Fibroblast of upper back skin (primary cell): ENCODE measurements around the gene MPPED1.

Experiments used
- DNase-seq: peaks from one replicate; pipeline ENCODE4 v3.0.0-alpha.2; 2013

MPPED1 gene

DNA sequence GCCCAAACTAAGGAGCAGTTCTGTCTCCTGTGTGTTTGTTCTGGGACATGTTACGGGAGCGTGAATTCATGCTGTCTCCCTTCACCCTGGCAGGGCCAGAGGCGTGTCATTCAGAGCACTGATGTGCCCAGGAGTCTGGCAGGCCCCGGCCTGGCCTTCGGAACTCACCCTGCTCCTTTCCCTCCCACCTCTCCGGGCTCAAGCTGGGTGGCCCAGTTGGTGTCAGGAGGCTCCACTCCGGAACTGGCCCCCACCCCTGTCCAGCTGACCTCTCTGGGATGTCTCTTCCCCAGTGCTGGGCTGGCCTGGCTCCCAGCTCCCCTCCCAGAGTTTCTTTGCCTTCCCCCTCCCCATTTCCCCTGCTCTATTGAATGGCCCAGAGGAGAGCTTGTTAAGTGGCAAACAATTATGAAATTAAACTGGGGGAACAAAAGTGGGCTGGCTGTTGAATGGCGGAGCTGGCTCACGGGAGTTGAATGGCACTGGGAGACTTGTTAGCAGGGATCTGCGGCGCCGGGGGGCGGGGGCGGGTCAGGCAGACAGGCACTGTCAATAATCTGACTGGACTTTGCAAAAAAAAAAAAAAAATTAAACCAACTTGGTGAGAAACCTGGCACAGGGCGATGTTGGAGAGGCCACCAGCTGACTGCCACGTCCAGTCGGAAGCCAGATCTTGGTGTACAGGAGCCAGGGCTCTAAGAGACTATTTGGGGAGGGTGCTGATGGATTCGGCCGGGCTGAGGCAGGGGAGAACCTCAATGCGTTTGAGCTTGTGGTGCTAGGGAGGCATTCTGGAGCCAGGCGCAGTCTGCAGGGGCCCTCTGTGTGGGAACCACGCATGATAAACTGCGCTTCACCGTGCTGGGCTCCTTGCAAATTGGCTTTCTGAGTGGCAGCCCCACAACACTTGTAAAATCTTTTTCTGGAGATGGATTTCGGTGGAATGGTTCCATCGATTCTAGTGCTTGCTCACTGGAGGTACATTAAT lies 1.3 kb downstream of the MPPED1 start:
- DNase-seq, result no peak

DNA sequence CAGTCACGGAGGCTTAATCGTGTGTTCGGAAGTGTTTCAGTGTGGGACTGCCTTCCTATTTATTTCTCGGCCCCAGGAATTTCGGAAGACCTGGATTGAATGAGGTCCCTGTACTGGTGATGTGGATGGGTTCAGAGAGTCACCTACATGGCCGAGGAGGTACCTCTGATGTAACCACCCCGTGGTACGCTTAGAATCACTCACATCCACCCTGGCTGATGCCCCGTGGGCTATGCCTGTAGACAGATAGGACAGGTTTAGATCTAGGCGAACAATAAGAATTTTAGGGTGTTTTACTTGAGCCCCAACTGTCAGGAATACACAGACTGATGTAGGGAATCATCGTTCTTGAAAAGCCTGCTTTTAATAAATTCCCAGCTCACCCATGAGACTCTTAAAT lies 2.0 kb downstream of the MPPED1 start:
- DNase-seq, result no peak

DNA sequence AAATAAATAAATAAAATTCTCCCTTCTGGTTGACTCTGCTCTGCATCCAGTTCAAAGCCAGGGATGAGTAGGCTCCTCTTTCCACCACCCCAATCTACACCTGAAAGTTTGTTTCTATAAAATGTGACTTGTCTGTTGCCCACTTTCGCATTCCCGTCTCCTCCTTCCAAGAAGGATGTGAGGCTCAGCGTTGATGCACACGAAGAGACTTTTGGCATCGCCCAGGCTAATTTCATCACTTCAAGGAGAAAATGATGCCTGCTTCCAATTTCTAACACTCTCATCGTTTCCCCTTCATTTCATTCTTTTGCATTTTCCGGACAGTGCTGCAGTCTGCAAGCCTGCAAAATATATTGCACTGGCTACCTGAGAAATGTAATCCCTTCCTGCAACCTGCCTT lies 3.9 kb downstream of the MPPED1 start:
- no peak for DNase-seq

DNA sequence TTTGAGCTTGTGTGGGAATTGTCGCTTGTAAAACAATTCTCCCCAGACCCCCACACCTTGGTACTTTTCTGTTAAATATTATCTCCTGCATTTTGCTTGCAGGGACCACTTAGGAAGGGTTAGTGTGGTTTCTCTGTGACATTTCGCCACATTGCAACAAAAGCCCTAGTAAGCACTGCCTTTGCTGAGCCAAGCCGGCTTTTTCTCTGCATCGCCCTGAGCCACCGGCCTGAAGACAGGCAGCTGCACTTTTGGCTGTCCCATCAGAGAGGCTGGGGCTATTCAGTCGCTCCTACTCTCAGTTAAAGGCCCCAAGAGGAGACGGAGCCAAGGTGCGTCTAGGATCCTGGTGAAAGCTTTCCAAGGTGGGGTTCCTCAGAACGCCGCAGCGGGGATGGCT lies 5.7 kb downstream of the MPPED1 start:
- no peak for DNase-seq

DNA sequence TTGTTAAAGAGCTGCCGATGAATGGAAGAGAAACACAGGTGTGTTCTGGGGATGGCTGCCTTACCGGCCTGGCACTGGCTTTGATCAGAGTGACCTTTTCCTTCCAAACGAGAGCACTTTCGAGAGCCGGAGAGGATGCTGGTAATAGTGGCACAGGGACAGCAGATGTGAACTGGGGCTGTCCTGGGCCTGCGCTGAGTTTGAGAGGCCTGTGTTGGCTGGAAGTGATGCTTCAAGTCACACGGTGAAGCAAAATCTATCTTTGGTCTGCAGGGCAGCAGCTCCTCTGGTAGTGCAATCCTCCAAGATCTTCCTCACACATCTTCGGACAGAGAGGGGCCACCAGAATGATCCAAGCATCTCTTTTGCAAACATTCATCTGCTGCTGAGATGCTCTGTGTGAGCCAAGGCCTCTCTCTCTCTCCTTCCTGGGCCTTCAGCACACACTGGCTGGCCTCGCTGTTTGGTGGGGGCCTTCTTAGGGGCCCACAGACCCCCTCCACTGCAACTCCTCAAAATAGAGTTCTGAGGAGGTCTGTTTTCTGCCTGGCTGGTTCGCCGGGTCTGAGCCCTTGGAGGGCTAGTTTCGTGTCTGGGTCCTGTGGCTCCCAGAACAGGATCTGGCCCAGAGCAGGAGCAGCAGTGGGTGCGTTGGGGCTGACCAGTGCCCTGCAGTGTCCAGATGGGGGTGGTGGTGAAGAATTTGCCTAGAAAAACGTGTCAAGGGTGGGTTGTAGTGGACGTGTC lies 6.4 kb downstream of the MPPED1 start:
- no peak for DNase-seq

DNA sequence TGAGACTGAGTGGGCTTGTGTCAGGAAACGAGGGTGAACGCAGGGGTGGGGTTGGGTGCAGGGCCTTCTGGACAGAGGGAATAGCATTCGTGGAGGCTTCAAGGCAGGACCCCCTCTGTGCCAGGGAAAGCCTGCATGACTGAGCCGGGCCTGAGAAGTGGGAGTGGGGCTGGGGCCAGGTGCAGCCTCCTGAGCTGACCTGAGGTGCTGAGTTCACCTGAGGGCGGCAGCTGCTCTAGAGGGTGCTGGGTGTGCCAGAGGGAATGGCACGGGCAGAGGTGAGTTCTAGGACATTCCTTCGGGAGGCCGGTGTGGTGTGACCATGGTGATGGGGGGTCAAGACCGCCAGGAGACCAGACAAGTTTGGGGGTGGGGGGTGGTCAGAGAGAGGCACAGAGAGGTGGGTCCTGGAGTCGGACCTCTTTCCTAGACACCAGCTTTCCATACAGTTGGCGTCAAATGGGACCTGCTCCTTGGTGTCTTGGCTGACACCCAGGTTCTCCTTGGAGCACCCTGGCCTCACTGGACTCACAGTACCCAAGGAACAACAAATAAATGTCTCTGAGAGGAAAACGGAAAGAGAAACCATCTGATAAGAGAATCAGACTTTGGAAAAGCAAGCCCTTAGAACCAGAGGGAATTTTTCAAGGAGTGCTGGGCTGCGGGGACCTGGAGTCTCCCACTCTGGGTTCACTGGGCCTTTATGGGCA lies 7.7 kb downstream of the MPPED1 start:
- no peak for DNase-seq

DNA sequence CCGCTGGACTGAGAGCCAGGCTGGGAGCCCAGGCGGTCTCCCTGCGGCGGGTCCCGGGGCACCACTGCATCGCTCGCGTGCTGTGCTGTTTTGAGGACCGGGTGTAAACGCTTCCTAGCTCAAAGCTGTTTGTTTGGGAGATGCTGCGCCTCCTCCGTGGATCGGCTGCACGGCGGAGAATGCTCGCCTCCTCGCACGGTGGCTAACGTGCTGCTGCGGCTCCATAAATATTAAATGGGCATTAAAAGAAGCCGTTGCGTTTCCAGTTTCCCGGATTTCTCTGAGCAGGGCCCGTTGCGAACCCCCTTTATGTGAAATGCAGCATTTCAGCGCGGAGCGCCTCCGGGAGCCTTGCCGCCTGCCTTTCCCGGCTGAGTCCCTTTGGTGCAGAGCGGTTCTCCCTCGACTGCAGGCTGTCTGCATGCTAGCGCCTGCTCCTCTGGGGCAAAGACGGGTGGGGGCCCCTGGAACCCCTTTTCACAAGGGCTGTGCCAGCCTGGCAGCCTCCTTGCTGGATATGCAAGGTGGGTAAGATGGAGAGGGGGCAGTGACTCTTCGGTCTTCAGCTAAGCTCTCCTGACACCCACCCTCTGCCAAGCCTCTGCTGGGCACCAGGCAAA lies 9.3 kb downstream of the MPPED1 start:
- DNase-seq, result no peak

DNA sequence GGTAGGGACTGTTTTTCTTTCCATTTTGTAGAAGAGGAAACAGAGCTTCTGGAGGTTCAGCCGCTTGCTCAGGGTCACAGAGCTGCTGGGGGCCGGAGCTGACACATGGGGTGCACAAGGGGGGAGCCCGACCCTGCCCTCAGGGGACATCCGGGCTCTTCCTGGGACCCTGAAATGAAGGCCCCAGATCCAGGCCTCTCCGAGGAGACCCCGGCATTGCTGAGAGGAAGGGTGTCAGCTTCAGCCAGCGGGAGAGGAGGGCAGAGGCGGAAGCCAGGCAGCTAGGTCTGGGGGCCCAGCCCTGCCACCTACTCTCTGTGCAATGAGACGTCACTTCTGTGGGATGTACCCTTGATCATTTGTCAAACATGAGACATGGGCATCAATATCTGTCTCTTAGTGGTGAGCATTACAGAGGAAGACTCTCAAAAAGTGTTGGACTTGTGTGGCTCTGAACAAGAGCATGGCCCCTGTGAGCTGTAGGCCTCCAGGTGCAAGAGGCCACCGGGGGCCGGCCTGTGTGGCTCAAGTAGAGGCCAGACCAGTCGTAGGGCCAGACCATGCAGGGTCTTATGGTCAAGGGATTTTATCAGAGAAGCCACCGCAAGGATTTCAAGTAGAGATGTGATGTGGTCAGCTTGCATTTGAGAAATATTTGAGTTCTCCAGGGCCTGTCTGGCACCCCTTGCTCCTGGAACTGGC lies 10.3 kb downstream of the MPPED1 start:
- no peak for DNase-seq

DNA sequence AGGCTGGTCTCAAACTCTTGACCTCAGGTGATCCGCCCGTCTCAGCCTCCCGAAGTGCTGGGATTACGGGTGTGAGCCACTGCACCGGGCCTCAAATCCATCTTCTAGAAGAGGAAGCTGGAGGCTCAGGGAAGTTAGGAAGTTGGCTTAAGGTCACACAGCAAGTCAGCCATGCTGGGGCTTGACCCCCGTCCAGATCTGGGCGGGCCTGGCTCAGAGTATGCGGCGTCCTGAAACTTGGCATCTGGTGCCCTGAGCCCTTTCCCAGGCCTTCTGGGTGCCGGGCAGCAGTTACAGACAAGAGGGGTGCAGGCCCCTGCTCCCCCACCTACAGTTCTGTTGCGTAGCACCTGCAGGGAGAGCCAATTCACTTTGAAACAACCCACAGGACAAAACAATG lies 11.2 kb downstream of the MPPED1 start:
- DNase-seq, result no peak

DNA sequence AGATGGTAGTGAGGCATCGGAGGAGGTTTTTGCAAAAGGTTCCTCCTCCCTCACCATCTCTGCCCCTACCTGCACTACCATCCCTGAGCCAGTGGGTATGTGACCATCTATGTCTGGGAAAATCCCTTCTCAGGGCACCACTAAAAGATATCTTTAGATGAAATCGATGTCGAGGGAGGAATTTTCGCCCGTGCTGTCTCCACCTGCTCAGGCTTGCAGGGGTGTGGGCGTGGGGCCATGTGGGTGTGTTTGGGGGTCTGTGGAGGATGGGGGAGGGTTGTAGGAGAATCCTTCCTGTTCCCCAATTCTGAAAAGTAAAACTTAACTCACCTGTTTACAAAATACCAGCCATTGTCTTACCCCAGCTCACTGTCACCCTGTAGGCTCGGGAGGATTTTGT lies 12.4 kb downstream of the MPPED1 start:
- DNase-seq, result no peak

DNA sequence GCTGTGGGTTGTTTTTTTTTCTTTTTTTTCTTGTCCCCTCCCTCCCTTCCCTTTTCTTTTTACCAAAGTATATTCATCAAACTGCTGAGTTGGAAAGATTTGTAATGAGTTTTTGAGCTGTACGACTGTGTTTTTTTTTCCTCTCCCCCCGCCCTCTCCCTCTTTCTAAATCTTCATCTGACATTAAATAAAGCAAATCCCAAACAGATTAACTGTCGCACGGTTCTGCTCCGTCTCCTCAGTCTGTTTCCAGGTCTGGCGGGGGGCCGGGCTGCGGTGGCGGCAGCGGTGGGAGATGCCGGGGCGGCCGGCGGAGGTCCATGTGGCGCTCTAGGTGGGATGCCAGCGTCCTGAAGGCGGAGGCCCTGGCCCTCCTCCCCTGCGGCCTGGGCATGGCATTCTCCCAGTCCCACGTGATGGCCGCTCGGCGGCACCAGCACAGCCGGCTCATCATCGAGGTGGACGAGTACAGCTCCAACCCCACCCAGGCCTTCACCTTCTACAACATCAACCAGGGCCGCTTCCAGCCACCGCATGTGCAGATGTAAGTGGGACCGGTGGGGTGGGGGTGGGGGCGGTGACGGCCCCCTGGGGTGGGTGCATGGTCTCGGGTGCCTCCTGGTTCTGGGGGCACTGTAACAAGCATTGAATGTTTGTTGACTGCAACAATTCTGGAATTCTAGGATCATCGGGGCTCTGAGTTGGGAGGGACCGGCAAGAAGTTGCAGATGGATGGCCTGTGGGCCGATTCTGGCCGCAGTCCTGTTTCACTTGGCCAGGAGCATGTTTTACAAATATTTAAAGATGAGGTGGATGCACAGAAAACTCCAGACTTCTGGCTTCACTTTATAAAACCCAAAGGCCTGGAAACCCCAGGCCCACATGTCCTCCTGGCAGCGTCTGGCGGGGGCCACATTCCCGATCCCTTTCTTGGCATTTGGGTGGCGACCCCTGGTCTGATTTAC lies 13.1 kb downstream of the MPPED1 start:
- DNase-seq, result no peak

DNA sequence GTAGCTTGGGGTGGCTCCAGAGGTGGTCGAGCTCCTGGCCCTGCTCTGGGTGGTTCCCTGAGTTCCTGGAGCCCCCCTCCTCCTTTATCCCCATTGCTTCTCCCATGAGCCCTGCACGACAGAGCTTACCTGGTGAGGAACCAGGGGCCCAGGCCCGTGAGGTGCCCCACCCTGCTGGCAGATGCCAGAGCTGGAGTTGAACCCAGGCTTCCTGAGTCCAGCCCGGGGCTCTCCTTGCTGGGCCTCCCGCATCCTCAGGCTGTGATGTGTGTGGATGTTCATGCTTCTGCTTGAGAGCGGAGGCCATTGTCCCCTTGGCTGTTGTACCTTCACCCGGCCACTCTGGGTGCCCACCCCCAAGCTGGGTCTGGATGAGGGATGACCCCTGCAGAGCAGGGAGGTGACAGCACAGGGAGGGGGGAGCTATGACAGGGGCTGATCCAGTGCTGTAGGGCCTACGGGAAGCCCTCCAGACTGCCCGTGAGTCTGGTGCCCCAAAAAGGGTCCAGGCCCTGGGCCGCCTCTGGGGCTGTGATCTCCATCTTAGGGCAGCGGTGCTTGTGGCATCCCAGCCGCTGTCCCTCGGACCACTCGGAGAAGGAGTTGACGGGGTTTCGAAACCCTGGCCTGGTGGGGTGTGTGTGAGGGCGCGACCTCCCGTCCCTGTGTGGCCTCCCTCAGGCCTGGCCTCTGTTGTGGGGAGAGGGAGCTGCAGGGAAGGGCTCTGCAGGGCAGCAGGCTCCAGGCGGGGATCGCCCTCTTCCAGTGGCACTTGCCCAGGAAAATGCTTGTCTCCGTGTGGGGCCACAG lies 14.4 kb downstream of the MPPED1 start:
- DNase-seq, result no peak

DNA sequence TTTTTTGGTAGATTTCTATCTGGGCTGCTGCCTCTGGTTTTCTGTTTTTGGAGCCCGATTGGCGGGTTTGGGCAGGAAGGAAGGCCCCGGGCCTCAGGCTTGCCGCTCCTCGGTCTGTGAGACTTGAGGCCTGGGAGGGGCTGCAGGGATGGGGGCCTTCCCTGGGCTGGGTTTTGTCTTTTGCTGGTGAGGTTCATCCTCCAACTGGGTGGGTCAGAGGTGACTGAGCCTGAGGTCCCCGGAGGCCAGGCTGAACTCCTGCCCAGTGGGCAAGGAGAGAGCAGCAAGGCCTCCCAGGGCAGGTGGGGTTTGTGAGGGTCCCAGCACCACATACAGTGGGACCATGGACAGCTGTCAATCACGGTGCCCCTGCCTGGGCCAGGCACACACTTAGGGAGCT lies 15.0 kb downstream of the MPPED1 start:
- no peak for DNase-seq

DNA sequence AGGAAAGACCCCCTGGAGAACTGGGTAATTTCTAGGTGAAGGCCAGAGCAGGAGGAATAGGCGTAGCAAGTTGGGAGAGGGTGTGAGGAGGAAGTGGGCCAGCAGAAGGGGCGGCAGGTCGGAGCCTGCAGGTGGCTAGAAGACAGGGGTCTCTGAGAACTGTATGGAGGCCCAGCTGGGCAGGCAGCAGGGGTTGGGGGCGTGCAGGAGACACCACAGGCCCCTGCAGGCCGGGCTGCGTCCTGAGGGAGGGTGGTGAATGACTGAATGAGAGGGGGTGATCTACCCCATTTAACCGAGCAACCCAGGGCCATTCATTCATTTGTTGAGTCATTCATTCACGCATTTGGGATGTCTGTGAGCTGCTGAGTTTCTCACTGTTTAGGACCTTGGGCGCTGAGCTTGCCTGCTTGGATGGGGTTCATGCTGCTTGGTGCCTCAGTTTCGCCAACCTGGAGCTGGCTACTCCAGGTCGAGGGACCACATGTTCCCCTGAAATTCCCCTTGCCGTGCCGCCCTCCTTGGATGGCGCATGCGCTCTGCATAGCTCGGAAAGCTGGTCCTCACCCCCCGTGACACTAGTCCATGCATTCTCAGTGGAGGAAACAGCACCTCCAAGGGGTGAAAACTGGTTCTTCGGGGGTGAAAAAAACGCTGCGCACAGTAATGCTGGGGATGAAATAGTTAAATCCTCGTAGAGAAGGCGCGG lies 15.6 kb downstream of the MPPED1 start:
- DNase-seq, result no peak

DNA sequence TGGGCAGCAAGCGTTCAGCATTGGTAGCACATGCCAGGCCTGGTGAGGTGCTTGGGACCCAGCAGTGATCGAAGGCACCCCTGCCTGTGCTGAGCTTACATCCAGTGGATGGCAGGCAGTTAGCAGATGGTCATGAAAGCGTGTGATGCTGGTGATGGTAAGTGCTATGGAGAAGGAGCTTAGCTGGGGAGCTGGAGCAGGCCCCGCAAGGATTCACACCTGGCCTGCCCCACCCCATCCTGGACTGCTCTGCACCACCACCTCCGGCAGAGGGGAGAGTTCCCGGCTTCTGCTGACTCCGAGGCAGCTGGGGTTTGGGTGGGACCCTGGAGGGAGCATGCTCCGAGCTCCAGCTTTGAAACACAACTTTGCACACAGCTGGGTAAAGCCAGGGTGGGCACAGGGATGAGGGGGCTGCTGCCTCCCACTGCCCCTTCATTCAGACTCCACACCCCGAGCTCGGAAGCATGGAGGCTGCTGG lies 16.2 kb downstream of the MPPED1 start:
- no peak for DNase-seq

DNA sequence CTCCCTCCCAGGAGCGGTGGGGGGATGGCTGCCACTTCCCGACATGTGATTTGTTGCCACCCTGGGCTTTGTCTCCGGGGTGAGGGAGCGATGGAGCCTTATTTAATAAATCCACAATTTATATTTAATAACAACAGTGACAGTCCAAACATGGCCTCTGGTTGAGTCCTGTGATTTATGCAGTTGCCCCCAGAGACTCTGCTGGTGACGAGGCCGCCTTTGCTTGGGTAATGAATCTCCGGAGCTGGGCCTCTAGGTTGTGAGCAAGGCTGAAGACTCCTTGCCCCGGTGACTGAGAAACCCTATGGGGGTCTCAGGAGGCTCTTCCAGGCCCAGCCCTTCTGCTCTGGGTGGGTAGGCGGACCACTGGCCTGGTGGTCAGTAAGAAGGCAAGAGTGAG lies 16.7 kb downstream of the MPPED1 start:
- DNase-seq, result no peak

DNA sequence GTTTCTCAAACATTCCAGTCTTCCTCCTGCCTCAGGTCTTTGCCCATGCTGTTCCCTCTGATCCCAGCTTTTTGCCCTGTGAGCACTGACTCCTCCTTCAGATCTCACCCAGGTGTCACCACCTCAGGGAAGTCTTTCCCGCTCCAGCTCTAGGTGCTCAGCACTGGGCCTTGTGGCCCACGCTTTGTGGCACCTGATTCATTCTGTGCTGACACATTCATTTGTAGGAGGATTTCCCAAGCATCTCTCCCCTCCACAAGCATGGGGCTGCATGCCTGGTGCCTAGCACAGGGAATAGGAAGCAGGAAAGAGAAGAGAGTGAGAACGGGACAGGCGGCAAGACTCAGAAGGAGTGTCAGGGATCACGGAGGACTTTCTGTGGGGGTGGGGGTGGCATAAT lies 17.6 kb downstream of the MPPED1 start:
- no peak for DNase-seq

DNA sequence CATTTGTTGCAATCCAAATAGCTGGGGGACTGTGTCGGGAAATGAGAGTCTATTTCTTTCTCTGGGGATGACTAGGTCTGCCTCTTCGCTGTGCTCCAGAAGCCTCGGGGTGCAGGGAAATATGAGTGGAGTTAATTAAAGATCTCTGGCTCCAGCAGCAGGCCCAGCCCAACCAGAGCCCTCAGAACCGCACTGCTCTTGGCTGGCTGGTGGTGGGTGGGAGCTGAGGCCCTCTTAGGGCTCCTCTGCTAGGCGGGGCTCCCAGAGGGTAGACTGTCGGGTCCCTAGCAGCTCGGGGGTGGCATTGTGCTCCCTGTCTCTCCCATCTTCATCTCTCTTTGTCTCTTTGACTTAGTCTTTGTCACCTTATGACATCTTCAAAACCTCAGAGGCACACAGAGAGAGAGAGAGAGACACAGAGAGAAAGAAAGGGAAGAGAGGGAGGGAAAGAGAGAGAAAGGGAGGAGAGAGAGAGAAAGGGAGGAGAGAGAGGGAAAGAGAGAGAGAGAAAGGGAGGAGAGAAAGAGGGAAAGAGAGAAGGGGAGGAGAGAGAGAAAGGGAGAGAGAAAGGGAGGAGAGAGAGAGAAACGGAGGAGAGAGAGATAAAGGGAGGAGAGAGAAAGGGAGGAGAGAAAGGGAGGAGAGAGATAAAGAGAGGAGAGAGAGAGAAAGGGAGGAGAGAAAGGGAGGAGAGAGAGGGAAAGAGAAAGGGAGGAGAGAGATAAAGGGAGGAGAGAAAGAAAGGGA lies 20.2 kb downstream of the MPPED1 start:
- DNase-seq, result no peak
